Osteoblast (primary cell): Measurements from ENCODE around the gene NPFFR1. TPM values are rescaled to one million over a fixed set of nuclear protein-coding genes. Genes with fewer than 3 reads are reported as not detected.

Source experiments
- DNase-seq: peaks from one replicate; pipeline ENCODE4 v3.0.0; 2011; ENCODE audit warnings: low spot score, mixed read lengths; ENCODE audit not compliant: insufficient read length; ENCODE audit errors: missing footprints
- H2AFZ ChIP-seq: 2 replicates; pipeline ENCODE4 v1.6.0; 2011; ENCODE audit warnings: mild to moderate bottlenecking, low read length
- H3K27ac ChIP-seq: 2 replicates; pipeline ENCODE4 v1.5.1; 2011; ENCODE audit warnings: mild to moderate bottlenecking, low read depth, low read length, moderate library complexity
- H3K27me3 ChIP-seq: 2 replicates; pipeline ENCODE4 v1.6.0; 2012; ENCODE audit warnings: mild to moderate bottlenecking, control low read depth, inconsistent platforms, low read length, moderate library complexity; ENCODE audit not compliant: insufficient read depth
- H3K36me3 ChIP-seq: 2 replicates; pipeline ENCODE4 v1.5.1; 2011; ENCODE audit warnings: mild to moderate bottlenecking, low read length, control low read depth, moderate library complexity; ENCODE audit not compliant: insufficient read depth
- H3K4me1 ChIP-seq: 2 replicates; pipeline ENCODE4 v1.5.1; 2011; ENCODE audit warnings: mild to moderate bottlenecking, low read length, control low read depth, moderate library complexity; ENCODE audit not compliant: insufficient read depth
- H3K4me2 ChIP-seq: 2 replicates; pipeline ENCODE4 v1.6.0; 2011; ENCODE audit warnings: mild to moderate bottlenecking, low read length; ENCODE audit not compliant: insufficient read depth
- H3K4me3 ChIP-seq: fragments of 200-600 bp; sonication (generic); 3 replicates; pipeline ENCODE4 v1.5.1; 2012; ENCODE audit warnings: mild to moderate bottlenecking, low read length, inconsistent platforms; ENCODE audit not compliant: insufficient read depth
- H3K79me2 ChIP-seq: 2 replicates; pipeline ENCODE4 v1.6.0; 2012; ENCODE audit warnings: mild to moderate bottlenecking, low read length, control low read depth, inconsistent platforms; ENCODE audit not compliant: insufficient read depth
- H3K9me3 ChIP-seq: 2 replicates; pipeline ENCODE4 v1.5.1; 2011; ENCODE audit warnings: low read depth, low read length, control low read depth
- H4K20me1 ChIP-seq: 2 replicates; pipeline ENCODE4 v1.6.0; 2012; ENCODE audit warnings: mild to moderate bottlenecking, low read length, control low read depth; ENCODE audit not compliant: insufficient read depth
- total RNA-seq: library from RNA; depleted of rRNA; stranded (reverse); fragments of >200 nt; gene quantifications from 2 replicates; pipeline ENCODE4 v1.2.3, GENCODE V29; 2012
- TF ChIP-seq, protein P1 (sequence below): IDR thresholded peaks from 2 replicates; pipeline ENCODE4 v1.5.1; 2011; ENCODE audit warnings: mild to moderate bottlenecking, low read depth, low read length, moderate library complexity; ENCODE audit errors: extremely low read depth

Gene NPFFR1
- total RNA-seq, 1 donor, result not detected

DNA sequence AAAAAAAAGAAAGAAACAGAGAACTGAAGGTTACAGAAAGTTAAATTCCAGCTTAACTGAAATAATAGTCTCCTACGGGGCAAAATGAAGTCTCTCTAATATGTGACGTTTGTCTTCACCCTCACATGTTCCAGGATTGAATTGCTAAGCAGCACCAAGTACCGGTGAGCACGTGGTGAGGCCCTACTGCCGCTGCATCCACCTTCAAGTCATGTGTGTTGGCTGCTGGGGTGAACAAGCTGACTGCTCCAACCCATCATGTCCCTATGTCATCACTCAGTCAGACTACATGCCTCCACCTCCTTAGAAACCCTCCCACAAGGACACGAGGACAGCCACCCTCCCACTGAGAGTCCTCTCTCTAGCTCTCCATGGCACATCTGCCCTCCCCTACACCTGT is 35.4 kb upstream of the NPFFR1 start:
- H3K27ac ChIP-seq, result no peak overlapping the region
- no peaks in the 10 kb centered on the region for H3K36me3 ChIP-seq
- no peak overlapping the region for H3K4me2 ChIP-seq
- no peak for DNase-seq
- no peaks in the 10 kb centered on the region for H3K27me3 ChIP-seq
- no peaks in the 10 kb centered on the region for H3K4me1 ChIP-seq
- H2AFZ ChIP-seq, result no peak overlapping the region
- TF ChIP-seq, protein P1, sequence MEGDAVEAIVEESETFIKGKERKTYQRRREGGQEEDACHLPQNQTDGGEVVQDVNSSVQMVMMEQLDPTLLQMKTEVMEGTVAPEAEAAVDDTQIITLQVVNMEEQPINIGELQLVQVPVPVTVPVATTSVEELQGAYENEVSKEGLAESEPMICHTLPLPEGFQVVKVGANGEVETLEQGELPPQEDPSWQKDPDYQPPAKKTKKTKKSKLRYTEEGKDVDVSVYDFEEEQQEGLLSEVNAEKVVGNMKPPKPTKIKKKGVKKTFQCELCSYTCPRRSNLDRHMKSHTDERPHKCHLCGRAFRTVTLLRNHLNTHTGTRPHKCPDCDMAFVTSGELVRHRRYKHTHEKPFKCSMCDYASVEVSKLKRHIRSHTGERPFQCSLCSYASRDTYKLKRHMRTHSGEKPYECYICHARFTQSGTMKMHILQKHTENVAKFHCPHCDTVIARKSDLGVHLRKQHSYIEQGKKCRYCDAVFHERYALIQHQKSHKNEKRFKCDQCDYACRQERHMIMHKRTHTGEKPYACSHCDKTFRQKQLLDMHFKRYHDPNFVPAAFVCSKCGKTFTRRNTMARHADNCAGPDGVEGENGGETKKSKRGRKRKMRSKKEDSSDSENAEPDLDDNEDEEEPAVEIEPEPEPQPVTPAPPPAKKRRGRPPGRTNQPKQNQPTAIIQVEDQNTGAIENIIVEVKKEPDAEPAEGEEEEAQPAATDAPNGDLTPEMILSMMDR, result no peak
- H3K79me2 ChIP-seq, result no peaks in the 10 kb centered on the region
- no peak overlapping the region for H3K4me3 ChIP-seq
- H4K20me1 ChIP-seq, result no peaks in the 10 kb centered on the region
- H3K9me3 ChIP-seq, result no peaks in the 10 kb centered on the region

DNA sequence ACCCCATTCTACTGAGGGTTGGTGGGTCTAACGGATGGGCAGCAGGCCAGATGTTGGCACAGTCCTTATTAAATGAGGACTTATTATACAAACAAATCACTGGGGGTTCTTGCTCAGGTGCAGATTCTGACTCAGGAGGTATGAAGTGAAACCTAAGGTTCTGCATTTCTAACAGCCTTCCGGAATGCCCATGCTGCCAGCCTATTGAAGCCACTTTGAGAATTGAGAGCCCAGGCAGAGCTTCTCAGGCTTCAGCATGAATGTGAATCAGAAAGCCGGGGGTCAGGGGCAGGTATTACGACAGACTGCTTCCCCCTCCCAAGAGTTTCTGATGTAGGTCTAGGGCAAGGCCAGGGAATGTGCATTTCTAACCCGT is 34.1 kb upstream of the NPFFR1 start:
- Histone ChIP-seq H3K4me1 (no peaks in the 10 kb centered on the region), H3K36me3 (no peaks in the 10 kb centered on the region), H3K4me2 (no peak overlapping the region), H3K27ac (no peak overlapping the region), H2AFZ (no peak overlapping the region), H3K4me3 (no peak overlapping the region), H4K20me1 (no peaks in the 10 kb centered on the region), H3K79me2 (no peaks in the 10 kb centered on the region), H3K27me3 (no peaks in the 10 kb centered on the region), H3K9me3 (no peaks in the 10 kb centered on the region)
- TF ChIP-seq, protein P1, result no peak
- DNase-seq, result no peak

DNA sequence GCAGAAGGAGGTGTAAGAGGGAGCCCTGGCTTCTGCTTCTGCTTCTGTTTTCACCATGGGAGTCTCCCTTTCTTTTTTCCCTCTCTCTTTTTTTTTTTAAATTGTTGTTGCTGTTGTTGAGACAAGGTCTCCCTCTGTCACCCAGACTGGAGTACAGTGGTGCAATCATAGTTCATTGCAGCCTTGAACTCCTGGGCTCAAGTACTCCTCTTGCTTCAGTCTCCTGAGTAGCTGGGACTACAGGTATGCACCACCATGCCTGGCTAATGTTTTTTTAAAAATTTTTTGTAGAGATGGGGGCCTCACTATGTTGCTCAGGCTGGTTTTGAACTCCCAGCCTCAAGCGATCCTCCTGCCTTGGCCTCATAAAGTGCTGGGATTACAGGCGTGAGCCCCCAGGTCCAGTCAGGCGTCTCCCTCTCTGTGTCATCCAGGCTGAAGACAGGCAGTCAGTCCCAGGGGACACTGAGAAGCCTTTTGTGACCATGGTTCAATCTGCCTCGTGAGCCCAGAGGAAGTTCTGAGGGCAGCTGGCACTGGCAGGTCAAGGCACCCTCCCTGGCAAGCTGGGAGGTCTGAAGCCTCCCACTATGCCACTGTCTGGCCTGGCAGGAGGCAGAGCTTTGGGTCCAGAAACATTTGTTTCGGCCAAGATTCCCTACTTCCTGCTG is 33.6 kb upstream of the NPFFR1 start:
- TF ChIP-seq, protein P1, result no peak
- H3K4me2 ChIP-seq, result no peak overlapping the region
- DNase-seq, result no peak
- H4K20me1 ChIP-seq, result no peaks in the 10 kb centered on the region
- no peaks in the 10 kb centered on the region for H3K9me3 ChIP-seq
- H2AFZ ChIP-seq, result no peak overlapping the region
- no peak overlapping the region for H3K27ac ChIP-seq
- no peak overlapping the region for H3K4me3 ChIP-seq
- no peaks in the 10 kb centered on the region for H3K36me3 ChIP-seq
- no peaks in the 10 kb centered on the region for H3K79me2 ChIP-seq
- H3K27me3 ChIP-seq, result no peaks in the 10 kb centered on the region
- no peaks in the 10 kb centered on the region for H3K4me1 ChIP-seq

DNA sequence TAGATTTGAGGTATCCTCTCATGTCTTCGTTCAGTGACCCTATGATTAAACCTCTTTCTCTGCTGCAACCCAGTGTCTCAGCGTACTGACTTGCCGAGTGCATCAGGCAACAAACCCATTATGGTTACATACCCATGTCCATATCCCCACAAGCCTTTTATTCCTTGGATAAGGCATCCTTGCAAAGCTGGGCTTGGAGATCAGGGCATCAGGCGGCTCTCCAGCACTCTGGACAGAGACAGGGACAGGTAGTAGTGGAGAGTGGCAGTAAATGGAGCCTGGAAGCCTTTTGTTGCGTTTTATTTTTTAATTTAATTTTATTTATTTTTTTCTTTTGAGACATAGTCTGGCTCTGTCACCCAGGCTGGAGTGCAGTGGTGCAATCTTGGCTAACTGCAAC is 32.0 kb upstream of the NPFFR1 start:
- Histone ChIP-seq H4K20me1 (no peaks in the 10 kb centered on the region), H3K36me3 (no peaks in the 10 kb centered on the region), H3K27ac (no peak overlapping the region), H3K4me3 (no peak overlapping the region), H3K4me2 (no peak overlapping the region), H3K27me3 (no peaks in the 10 kb centered on the region), H3K4me1 (no peaks in the 10 kb centered on the region), H3K79me2 (no peaks in the 10 kb centered on the region), H2AFZ (no peak overlapping the region), H3K9me3 (no peaks in the 10 kb centered on the region)
- TF ChIP-seq, protein P1, result no peak
- DNase-seq, result no peak
